GM23248 (cell line): Measurements from ENCODE around the gene RPL13A.

ENCODE experiments used
- EZH2 ChIP-seq: fragments of 200-600 bp; sonication (generic); IDR thresholded peaks from 2 replicates; pipeline ENCODE4 v1.6.1; 2018; ENCODE audit warnings: antibody characterized with exemption, mild to moderate bottlenecking; ENCODE audit not compliant: insufficient read depth, poor library complexity, severe bottlenecking
- EZH2phosphoT487 ChIP-seq: fragments of 200-600 bp; sonication (generic); IDR thresholded peaks from 2 replicates; pipeline ENCODE4 v1.6.1; 2018; ENCODE audit warnings: antibody characterized with exemption, moderate library complexity, mild to moderate bottlenecking, low read depth; ENCODE audit not compliant: insufficient read depth

- TF ChIP-seq EZH2phosphoT487 (no peak), EZH2 (no peak)
These were observed 46.4 kb downstream of the RPL13A start for GRCh38 chr19:49533551-49534488.
